HG02678 (cell line): ENCODE measurements around the gene ZNF579.

ENCODE experiments used
- ATAC-seq: cut with Tn5 transposase; IDR thresholded peaks from one replicate; pipeline ENCODE4 v1.9.1; 2021; ENCODE audit warnings: mild to moderate bottlenecking, moderate library complexity; ENCODE audit not compliant: unreplicated experiment

ZNF579 gene

GRCh38 chr19:55580628-55581144 lies at the start of gene ZNF579:
ZNF579 (minus strand) TSS chr19:55580848; CDS start chr19:55579639, 1,209 bp downstream.
- peak; percentile 54 for ATAC-seq

DNA sequence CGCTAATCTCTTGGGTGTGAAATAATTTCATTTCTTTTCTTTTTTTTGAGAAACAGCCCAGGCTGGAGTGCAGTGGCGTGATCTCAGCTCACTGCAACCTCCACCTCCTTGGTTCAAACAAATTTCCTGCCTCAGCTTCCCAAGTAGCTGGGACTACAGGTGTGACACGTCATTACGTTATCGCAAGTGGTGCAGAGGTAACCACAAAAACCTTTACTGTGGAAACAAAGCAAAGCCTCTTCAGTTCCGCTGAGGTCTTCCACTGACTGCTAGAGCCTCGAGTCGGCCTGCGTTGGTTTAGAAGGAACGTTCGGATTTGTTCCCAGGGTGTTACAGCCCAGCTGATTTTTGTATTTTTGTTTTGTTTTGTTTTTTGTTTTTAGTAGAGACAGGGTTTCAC lies 45.7 kb upstream of the ZNF579 start:
- ATAC-seq = no peak

GRCh38 chr19:55625004-55625326 lies 44.3 kb upstream of the ZNF579 start:
- no peak for ATAC-seq

GRCh38 chr19:55624109-55625003 lies 43.7 kb upstream of the ZNF579 start, which contains the start of gene ZNF784:
ZNF784 (minus strand) TSS chr19:55624566; CDS start chr19:55624561, 5 bp downstream.
- ATAC-seq = peak; percentile 69

DNA sequence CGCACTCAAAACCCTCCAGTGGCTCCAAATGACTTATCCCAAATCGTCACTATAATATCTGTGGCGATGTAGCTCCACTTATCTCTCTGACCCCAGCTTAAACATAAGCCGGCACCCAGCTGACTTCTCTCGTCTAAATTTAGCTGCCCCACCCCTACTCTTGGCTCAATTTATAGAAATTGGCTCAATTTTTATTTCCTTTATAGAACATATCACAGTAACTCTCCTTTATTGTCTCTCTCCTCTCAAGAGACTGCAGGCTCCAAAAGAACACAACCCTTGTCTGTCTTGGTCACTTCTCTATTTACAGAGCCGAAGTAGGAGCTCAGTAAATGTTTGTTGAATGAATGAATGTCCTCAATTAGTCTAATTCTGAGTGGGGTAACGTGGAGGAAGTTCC lies 42.9 kb upstream of the ZNF579 start:
- ATAC-seq = no peak

- ATAC-seq = no peak
Observed at GRCh38 chr19:55623130-55623529, 42.5 kb upstream of the ZNF579 start.

DNA sequence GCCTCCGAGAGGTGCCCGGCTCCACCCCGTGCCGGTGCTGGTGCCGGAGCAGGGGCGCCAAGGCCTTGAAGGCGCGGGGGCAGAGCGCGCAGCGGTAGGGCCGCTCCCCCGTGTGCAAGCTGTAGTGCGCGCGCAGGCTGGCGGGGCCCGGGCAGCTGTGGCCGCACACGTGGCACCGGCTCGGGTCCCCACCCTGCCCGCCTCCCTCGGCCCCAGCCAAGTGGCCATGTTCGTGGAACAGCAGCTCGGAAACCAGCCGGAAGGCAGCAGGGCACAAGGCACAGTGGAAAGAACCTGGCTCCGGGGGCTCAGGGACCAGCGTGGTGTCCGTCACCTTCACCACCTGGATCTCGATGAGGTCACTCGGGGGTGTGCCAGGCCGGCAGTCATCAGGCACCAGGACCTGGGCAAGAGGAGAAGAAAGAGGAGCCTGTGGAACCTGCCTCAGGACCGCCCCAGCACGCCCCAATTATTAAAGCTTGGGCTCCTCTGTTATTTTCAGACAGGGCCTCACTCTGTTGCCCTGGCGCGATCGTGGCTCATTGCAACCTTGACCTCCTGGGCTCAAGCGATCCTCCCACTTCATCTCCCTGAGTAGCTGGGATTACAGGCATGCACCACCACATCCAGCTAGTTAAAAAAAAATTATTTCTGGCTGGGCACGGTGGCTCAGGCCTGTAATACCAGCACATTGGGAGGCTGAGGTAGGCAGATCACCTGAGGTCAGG lies 41.8 kb upstream of the ZNF579 start:
- no peak for ATAC-seq

GRCh38 chr19:55621673-55622231 lies 41.1 kb upstream of the ZNF579 start:
- ATAC-seq = no peak

GRCh38 chr19:55621205-55621672 lies 40.6 kb upstream of the ZNF579 start:
- no peak for ATAC-seq

- no peak for ATAC-seq
Observed at GRCh38 chr19:55620410-55621204, 40.0 kb upstream of the ZNF579 start.

DNA sequence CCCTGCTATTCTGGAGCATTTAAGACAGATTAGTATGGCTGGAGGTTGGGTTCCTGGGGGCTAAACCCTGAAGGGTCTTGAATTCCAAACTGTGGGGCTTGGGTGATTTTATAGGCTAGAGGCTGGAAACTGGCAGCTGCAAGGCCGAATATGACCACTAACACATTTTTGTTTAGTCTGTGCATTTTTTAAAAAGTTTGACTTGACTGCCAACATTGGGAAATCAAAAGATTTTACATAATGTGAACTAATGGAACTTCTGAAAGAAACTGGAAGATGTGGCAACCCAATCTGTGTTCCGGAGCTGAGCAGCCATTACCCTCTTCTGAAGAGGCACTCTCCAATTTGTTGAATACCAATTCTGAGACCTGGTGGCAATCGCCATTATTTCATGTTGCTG lies 38.6 kb upstream of the ZNF579 start:
- no peak for ATAC-seq

DNA sequence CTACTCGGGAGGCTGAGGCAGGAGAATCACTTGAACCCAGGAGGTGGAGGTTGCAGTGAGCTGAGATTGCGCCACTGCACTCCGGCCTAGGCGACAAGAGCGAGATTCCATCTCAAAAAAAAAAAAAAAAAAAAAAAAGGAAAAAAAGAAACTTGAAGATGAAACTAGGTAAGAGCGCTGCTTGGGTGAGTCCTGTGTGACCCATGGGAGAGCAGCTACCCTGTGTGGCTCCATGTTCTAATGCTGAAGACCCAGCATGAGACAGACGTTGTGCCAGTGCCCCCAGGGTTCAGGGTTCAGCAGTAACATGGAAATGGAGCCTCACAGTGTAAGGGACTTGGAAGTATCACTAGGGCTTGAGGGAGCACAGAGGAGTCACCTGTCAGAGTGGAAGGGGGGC lies 37.8 kb upstream of the ZNF579 start:
- no peak for ATAC-seq

GRCh38 chr19:55617426-55617825 lies 36.8 kb upstream of the ZNF579 start:
- ATAC-seq = no peak

DNA sequence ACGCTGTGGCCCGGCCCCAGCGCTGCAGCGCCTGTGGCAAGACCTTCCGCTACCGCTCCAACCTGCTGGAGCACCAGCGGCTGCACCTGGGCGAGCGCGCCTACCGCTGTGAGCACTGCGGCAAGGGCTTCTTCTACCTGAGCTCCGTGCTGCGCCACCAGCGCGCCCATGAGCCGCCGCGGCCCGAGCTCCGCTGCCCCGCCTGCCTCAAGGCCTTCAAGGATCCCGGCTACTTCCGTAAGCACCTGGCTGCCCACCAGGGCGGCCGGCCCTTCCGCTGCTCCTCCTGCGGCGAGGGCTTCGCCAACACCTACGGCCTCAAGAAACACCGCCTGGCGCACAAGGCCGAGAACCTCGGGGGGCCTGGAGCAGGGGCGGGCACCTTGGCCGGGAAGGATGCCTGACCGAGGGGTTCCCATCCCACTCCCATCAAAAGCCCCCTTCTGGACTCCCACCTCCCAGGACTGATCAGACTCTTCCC lies 35.8 kb upstream of the ZNF579 start:
- ATAC-seq = no peak

GRCh38 chr19:55615543-55616394 lies 35.1 kb upstream of the ZNF579 start:
- ATAC-seq = no peak

DNA sequence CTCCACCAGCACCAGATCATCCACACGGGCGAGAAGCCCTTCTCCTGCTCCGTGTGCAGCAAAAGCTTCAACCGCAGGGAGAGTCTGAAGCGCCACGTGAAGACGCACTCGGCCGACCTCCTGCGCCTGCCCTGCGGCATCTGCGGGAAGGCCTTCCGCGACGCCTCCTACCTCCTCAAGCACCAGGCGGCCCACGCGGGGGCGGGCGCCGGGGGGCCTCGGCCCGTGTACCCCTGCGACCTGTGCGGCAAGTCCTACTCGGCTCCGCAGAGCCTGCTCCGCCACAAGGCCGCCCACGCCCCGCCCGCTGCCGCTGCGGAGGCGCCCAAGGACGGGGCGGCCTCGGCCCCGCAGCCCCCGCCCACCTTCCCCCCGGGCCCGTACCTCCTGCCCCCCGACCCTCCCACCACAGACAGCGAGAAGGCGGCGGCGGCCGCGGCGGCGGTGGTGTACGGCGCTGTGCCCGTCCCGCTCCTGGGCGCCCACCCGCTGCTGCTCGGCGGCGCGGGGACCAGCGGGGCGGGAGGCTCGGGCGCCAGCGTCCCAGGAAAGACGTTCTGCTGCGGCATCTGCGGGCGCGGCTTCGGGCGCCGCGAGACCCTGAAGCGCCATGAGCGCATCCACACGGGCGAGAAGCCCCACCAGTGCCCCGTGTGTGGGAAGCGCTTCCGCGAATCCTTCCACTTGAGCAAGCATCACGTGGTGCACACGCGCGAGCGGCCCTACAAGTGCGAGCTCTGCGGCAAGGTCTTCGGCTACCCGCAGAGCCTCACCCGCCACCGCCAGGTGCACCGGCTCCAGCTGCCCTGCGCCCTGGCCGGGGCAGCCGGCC lies 34.3 kb upstream of the ZNF579 start:
- ATAC-seq = no peak

DNA sequence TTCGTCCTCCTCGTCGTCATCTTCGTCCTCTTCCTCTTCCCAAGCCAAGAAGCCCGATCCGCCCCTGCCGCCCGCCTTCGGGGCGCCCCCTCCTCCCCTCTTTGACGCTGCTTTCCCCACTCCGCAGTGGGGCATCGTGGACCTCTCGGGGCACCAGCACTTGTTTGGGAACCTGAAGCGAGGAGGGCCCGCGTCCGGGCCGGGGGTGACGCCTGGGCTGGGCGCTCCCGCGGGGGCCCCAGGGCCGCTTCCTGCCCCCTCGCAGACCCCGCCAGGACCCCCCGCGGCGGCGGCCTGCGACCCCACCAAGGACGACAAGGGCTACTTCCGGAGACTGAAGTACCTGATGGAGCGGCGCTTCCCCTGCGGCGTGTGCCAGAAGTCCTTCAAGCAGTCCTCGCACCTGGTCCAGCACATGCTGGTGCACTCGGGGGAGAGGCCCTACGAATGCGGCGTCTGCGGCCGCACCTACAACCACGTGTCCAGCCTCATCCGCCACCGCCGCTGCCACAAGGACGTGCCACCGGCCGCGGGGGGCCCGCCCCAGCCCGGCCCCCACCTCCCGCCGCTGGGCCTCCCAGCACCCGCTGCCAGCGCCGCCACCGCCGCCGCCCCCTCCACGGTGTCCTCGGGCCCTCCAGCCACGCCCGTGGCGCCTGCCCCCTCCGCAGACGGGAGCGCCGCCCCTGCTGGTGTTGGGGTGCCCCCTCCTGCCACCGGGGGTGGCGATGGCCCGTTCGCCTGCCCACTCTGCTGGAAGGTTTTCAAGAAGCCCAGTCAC lies 33.5 kb upstream of the ZNF579 start:
- no peak for ATAC-seq

DNA sequence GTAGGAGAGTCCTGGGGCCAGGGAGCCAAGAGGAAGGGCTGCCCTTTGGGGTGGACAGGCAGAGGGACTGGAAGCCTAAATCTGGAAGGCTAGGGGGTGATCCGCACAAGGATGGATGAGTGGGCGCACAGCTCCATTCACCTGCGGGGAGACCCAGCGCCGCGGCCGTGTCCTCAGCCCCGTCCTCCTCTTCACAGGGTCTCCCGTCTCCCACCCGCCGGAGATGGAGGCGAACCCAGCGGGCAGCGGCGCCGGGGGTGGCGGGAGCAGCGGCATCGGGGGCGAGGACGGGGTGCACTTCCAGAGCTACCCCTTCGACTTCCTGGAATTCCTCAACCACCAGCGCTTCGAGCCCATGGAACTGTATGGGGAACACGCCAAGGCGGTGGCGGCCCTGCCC lies 32.7 kb upstream of the ZNF579 start:
- ATAC-seq = no peak
